SK-N-MC (cell line): ENCODE data around the gene TP53BP2.

Experiments used
- DNase-seq: peaks from one replicate; pipeline ENCODE4 v3.0.0-alpha.2; 2011; ENCODE audit warnings: low read depth, low spot score
- H3K27ac ChIP-seq: fragments of 200-600 bp; sonication (generic); 2 replicates; pipeline ENCODE4 v1.5.1; 2016; ENCODE audit warnings: mixed run types
- H3K36me3 ChIP-seq: fragments of 200-600 bp; sonication (generic); 2 replicates; pipeline ENCODE4 v1.6.1; 2017; ENCODE audit warnings: antibody characterized with exemption, low read length, mixed read lengths; ENCODE audit not compliant: insufficient read depth
- H3K4me3 ChIP-seq: fragments of 200-600 bp; sonication (generic); 2 replicates; pipeline ENCODE4 v1.5.1; 2016
- H3K9ac ChIP-seq: fragments of 200-600 bp; sonication (generic); 2 replicates; pipeline ENCODE4 v1.8.0; 2017; ENCODE audit warnings: mixed run types, mixed read lengths; ENCODE audit not compliant: insufficient read length
- H3K9me3 ChIP-seq: fragments of 200-600 bp; sonication (generic); 2 replicates; pipeline ENCODE4 v1.6.1; 2017; ENCODE audit warnings: low read depth, mild to moderate bottlenecking, antibody characterized with exemption, low read length, moderate library complexity, mixed read lengths
- EZH2 ChIP-seq: fragments of 200-600 bp; sonication (generic); IDR thresholded peaks from one replicate; pipeline ENCODE4 v1.6.1; 2017; ENCODE audit warnings: antibody characterized with exemption
- FOXP2 ChIP-seq: optimal IDR thresholded peaks from 2 replicates; pipeline ENCODE3; 2011; ENCODE audit warnings: mild to moderate bottlenecking, moderate library complexity; ENCODE audit not compliant: insufficient read depth; ENCODE audit errors: extremely low read length, control extremely low read depth
- POLR2AphosphoS5 ChIP-seq: IDR thresholded peaks from 2 replicates; pipeline ENCODE4 v1.6.1; 2012; ENCODE audit warnings: mild to moderate bottlenecking, low read depth, low read length, borderline replicate concordance

TP53BP2 gene

DNA sequence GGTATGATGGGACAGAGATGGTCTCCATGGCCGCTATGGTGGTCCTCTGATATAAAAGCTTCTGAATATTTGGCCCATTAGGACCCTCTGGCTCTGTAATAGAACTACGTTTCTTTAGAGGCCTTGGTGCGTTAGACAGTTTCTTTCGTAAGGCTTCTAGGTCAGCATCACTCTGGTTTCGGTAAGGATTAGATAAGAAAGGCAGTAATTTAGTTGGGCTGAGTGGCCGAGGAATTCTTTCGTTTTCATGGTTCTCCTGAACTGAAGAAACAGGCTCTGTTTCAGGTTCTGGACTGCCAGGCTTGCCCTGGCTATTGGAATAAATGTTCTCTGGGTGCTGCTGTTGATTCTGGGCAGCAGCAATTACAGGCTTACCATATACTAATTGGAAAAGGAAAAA, 49.5 kb downstream of the TP53BP2 start:
- no peak for TF ChIP-seq FOXP2
- no peak for TF ChIP-seq EZH2
- no peak for TF ChIP-seq POLR2AphosphoS5

DNA sequence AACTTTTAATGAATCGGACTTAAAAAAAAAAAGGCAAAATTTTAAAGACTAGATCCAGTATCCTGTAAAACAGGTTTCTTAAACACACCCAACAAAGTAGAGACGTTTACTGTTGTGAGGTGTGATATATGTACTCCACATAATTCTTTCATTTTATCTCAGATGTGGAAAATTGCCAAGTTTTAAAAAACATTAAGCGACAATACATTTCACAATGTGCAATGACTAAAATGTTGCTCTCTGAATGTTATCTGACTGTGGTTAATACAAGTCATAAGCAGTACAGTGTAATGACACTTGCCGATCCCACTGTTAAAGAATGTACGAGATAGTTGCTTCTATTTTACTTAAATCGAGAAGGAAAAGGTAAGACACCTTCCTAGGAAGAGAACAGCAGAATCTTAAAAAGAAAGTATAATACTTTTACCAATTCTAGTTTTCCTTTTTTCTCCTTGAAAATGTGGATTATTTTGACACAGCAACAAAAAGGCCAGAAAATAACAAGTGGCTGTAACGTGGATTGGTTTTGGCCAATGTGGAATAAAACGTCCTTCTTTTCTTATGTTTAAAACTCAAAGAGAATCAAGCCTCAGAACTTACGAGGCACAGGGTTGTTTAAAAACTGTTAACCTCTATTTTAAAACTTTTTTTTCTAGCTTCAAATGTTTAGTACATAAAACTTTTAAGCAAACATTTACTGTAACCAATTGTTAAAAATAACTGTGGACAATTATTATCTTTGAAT, 51.4 kb downstream of the TP53BP2 start:
- no peak overlapping the region for H3K9ac ChIP-seq
- TF ChIP-seq EZH2 (no peak), FOXP2 (no peak), POLR2AphosphoS5 (no peak)
- no peak for DNase-seq
- H3K4me3 ChIP-seq, result no peak overlapping the region
- H3K27ac ChIP-seq, result no peak overlapping the region; the same call in 1 of the 2 replicates
- no peaks in the 10 kb centered on the region for H3K9me3 ChIP-seq
- peaks cover 74% of the 10 kb centered on the region for H3K36me3 ChIP-seq

More for the DNA sequence above, 49.5 kb downstream of the TP53BP2 start:
- H3K9ac ChIP-seq, result no peak overlapping the region
- no peak for DNase-seq
- no peaks in the 10 kb centered on the region for H3K9me3 ChIP-seq
- H3K4me3 ChIP-seq, result no peak overlapping the region
- H3K27ac ChIP-seq, result no peak overlapping the region
- peaks cover 86% of the 10 kb centered on the region for H3K36me3 ChIP-seq

DNA sequence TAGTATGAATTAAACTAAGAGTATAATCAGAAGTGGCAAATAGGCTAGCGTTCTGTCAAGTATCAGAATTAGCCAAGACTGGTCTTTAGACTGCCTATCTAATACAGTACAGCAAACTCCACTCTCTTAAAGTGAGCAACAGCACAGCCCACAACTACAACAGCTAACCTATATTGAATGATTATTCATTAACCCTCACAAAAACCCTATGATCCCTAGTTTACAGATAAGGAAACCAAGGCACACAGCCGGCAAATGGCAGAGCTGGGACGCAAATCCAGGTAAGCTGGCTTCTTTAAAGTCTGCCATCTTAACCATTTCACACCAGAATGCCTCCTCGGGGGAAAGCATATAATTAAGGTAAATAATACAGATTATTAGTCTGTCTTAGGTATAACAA, 52.0 kb downstream of the TP53BP2 start:
- TF ChIP-seq FOXP2, result no peak
- TF ChIP-seq POLR2AphosphoS5, result no peak
- no peak for TF ChIP-seq EZH2
- no peaks in the 10 kb centered on the region for H3K9me3 ChIP-seq
- no peak for DNase-seq
- H3K27ac ChIP-seq, result no peak overlapping the region
- no peak overlapping the region for H3K9ac ChIP-seq
- H3K36me3 ChIP-seq, result peaks cover 76% of the 10 kb centered on the region
- H3K4me3 ChIP-seq, result no peak overlapping the region

DNA sequence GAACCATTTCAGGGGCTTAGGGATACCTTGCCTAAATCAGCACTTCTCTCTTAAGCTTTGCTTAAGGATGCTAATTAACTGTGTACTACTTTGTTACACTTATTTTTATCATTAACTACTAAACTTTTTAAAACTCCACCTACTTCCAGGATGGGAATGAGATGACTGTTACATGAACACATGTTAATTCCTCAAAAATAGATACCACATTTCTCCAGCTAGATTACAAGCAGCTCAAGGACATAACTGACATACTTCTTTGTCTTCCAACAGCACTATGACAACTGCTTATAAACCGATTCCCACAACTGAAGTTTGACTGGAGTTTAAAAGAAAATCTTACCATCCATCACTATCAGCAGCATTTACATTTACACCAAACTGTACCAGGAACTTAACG, 53.7 kb downstream of the TP53BP2 start:
- no peaks in the 10 kb centered on the region for H3K9me3 ChIP-seq
- TF ChIP-seq EZH2 (no peak), FOXP2 (no peak), POLR2AphosphoS5 (no peak)
- H3K9ac ChIP-seq, result no peak overlapping the region
- H3K27ac ChIP-seq, result no peak overlapping the region
- H3K36me3 ChIP-seq, result peaks cover 69% of the 10 kb centered on the region
- no peak overlapping the region for H3K4me3 ChIP-seq
- no peak for DNase-seq

DNA sequence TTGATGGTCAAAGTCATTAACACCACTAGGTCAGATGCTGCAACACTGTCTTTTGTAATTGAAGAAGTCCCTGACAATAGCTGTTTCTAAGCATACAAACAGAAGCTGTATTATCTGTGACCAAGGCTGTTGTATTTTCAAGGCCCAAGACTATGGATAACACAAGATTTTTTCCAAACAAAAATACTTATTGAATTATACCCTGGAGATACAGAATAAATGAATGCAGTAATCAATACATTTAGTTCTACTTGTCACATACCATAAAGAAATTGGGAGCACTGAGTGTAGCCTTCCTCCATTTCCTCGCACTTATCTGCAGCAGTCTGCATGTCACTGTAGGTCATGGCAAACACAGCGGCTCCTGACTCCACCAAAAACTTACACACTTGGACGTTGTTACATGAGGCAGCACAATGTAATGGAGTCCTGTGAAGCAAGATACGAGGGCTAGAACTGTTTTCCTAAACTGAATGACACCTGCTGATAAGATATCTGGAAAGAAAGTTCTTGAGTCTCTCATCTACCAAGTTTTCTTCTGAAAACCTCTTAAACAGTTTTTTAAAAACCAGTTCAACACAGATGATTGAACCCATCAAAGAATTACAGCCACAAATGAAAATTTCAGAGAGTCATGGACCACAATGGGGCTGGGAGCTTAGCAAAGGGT, 56.9 kb downstream of the TP53BP2 start:
- no peak overlapping the region for H3K4me3 ChIP-seq
- peaks cover 60% of the 10 kb centered on the region for H3K36me3 ChIP-seq
- no peaks in the 10 kb centered on the region for H3K9me3 ChIP-seq
- no peak for TF ChIP-seq EZH2
- TF ChIP-seq POLR2AphosphoS5, result no peak
- no peak for TF ChIP-seq FOXP2
- H3K9ac ChIP-seq, result no peak overlapping the region
- no peak overlapping the region for H3K27ac ChIP-seq
- no peak for DNase-seq

DNA sequence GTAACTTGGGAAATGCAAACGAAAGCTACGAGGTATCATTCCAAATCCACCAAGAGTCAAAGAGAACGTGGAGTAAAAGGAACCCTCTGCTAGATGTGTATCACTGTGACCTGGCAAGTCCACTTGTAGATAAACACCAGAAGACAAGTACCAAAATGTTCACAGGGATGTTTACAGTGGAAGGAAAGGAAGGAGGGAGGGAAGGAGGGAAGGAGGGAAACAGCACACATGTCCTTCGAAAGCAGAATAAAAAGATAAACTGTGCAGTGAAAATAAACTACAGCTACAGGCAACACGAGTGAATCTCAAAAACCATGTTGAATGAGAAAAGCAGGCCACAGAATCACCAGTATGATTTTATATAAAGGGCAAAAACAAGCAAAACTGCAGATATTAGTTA, 59.9 kb downstream of the TP53BP2 start:
- peaks cover 49% of the 10 kb centered on the region for H3K36me3 ChIP-seq
- H3K9ac ChIP-seq, result no peak overlapping the region
- DNase-seq, result no peak
- H3K9me3 ChIP-seq, result no peaks in the 10 kb centered on the region
- no peak overlapping the region for H3K4me3 ChIP-seq
- no peak overlapping the region for H3K27ac ChIP-seq
- TF ChIP-seq FOXP2 (no peak), EZH2 (no peak), POLR2AphosphoS5 (no peak)

DNA sequence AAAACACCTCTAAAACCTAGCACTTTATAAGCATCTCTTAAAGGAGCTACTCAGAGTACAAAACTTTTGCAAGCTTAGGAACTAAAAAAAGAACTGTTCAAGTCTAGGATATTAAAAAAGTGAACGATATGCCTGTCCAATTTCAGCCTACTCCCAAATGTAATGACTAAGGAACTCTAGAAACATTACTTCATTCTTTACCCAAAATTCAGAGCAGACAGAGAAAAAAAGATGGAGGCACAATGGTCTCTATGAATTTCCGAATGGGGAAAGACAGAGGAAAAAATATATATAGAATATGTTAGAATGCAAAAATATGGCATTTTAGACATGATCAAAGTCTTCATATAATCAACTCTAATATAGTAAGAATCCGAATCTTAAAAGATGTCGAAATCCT, 61.2 kb downstream of the TP53BP2 start:
- Histone ChIP-seq H3K9ac (no peak overlapping the region), H3K36me3 (peaks cover 59% of the 10 kb centered on the region), H3K4me3 (no peak overlapping the region), H3K9me3 (no peaks in the 10 kb centered on the region), H3K27ac (no peak overlapping the region)
- DNase-seq, result no peak
- TF ChIP-seq POLR2AphosphoS5, result no peak
- TF ChIP-seq FOXP2, result no peak
- no peak for TF ChIP-seq EZH2

DNA sequence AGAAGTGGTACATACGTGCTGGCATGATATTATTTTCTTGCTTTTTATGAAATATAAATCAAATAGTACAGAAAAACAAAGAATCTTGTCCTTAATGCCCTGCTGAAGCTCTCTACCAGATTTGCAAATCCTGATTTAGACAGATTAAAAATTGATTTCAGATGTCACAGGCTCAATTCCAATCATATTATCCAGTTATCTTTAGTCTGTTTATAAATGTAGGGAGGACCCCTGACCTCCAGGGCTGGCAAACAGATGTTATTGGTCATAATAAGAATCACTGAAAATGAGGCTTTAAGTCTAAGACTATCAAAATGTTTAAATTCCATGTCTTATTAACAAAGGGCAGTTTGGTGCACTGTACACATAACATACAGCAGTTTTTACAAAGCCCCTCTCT, 62.1 kb downstream of the TP53BP2 start:
- Histone ChIP-seq H3K4me3 (no peak overlapping the region), H3K9me3 (no peaks in the 10 kb centered on the region), H3K36me3 (peaks cover 60% of the 10 kb centered on the region), H3K9ac (no peak overlapping the region), H3K27ac (no peak overlapping the region)
- DNase-seq, result no peak
- no peak for TF ChIP-seq POLR2AphosphoS5
- no peak for TF ChIP-seq FOXP2
- no peak for TF ChIP-seq EZH2

DNA sequence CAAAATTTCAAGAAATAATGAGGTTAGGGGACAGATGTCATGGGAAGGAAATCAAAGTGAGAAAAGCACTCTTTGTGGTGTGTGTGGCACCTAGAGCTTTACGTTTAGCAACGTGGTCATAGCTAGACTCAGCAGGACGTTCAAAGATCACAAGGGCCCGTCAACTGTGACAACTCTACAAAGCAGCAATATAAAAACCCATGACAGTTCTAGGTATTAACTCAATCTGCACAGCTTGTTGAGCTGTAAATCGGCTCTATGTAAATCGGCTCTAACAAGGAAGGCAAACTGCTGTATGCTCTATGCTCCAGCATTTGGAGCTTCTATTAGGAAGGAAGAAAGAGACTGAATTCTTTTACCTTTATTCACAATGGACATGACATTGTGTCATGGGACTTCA, 64.8 kb downstream of the TP53BP2 start:
- no peak overlapping the region for H3K9ac ChIP-seq
- H3K4me3 ChIP-seq, result no peak overlapping the region
- H3K9me3 ChIP-seq, result no peaks in the 10 kb centered on the region
- H3K36me3 ChIP-seq, result peaks cover 77% of the 10 kb centered on the region
- no peak for DNase-seq
- H3K27ac ChIP-seq, result no peak overlapping the region
- TF ChIP-seq EZH2 (no peak), POLR2AphosphoS5 (no peak), FOXP2 (no peak)
